Endometrium (tissue), 2 donors: ENCODE measurements around the gene GET3.

Experiments
- FAIRE-seq: peaks from 2 replicates; lab custom pipeline; 2012; peaks lifted over from hg19 to GRCh38; lab: Jason Lieb, UNC
- donor health status: control.
- donor health status: control.

GET3 gene

DNA sequence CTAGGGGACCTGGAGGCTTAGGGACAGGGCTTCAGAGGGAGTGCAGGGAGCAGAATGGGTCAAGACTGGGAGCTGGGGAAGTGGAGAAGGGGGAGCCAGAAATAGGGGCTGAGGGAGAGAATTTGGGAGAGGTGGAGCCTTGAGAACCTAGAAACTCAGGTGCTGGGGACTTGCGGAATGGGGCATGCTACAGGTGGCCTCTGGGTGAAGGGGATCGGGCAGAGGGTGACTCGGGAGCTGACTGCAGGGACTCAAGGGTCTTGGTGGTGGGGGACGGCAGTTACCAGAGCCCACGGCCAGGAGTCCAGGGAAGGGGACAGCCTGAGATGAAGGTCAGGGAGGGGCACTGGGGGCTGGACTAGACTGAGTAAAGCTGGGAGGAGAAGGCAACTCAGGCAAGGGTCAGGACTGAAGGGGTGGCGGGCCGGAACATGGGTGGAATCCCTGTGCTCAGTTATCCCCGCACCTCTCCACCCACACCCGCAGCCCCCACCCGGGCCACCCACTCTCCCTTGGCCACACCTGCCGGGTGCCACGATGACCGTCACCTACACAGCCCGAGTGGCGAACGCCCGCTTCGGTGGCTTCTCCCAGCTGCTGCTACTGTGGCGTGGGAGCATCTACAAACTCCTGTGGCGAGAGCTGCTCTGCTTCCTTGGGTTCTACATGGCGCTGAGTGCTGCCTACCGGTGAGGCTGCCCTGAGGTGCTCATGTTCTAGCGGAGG, 14.9 kb downstream of the GET3 start:
- FAIRE-seq, result no peak

DNA sequence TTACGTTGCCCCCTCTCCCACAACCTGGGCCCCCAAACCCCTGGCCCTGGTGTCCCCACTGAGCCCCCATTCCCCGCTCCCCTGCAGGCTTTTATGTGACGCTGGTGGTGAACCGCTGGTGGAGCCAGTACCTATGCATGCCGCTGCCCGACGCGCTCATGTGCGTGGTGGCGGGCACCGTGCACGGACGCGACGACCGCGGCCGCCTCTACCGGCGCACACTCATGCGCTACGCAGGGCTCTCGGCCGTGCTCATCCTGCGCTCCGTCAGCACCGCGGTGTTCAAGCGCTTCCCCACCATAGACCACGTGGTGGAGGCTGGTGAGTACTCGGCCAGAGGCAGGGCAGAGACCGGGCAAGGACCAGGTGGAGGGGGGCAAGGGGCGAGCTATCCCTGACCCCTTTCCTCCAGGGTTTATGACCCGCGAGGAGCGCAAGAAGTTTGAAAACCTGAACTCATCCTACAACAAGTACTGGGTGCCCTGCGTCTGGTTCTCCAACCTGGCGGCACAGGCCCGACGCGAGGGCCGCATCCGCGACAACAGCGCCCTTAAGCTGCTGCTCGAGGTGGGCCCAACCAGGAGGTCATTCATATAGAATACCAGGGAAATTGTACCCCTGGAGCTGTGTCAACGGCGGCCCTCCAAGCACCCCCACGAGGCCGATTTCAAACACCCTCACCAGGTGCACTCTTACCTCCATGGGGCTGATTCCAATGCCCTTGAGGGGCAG, 17.3 kb downstream of the GET3 start:
- no peak for FAIRE-seq

DNA sequence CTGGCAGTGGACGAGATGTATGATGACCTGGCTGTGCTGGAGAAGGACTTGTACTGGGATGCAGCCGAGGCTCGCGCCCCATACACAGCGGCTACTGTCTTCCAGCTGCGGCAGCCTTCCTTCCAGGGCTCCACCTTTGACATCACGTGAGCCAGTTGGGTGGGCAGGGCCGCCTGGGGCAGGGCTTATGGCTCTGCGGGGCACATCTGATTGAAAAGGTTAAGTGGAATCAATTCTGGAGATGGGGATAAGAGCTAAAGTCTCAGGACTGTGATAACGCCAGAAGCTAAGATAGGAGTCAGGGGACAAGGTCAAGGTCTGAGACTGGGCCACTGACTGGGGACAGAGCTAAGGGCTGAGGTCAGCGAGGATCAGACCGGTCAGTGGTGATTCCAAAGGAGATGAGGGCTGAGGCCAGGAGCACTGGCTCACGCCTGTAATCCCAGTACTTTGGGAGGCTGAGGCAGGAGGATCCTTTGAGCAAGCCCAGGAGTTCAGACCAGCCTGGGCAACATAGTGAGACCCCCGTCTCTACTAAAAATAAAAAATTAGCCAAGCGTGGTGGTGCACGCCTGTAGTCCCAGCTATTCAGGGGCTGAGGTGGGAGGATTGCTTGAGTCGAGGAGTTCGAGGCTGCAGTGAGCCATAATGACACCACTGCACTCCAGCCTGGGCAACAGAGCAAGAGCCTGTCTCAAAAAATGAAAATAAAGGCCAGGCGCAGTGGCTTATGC, 19.0 kb downstream of the GET3 start:
- FAIRE-seq, result no peak

DNA sequence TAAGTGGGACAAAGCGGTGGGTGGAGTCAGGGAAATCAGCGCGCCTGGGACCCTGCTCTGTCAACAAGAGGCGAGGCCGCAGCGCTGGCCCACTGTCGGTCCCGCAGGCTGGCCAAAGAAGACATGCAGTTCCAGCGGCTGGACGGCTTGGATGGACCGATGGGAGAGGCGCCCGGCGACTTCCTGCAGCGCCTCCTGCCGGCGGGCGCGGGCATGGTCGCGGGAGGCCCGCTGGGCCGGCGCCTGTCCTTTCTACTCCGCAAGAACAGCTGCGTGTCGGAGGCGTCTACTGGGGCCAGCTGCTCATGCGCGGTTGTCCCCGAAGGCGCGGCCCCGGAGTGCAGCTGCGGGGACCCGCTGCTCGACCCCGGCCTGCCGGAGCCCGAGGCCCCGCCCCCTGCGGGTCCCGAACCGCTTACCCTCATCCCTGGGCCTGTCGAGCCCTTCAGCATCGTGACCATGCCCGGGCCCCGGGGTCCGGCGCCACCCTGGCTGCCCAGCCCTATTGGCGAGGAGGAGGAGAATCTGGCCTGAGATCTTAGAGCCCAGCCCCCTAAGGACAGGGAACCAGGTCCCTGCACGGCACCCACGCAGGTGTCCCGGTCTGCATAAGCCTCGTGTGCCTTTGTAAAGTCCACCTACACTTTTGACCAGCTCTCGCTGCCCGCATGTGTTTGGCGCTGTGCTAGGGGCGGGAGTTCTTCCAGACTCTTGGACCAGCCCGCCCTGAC, 20.4 kb downstream of the GET3 start:
- no peak for FAIRE-seq

DNA sequence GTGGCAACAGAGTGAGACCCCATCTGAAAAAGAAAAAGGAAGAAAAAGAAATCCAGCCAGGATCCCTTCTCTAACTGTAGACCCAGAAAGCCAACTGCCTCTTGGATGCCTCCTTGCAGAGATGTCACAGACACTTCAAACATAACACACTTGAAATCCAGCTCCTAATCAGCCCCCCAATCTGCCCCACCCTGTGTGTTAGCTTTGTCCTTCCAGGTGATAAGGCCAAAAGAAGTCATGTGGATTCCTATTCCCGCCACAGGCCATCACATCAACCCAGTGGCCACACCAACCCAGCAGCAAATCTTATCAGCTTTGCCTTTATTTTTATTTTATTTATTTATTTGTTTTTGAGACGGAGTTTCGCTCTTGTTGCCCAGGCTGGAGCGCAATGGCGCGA, 22.4 kb downstream of the GET3 start:
- FAIRE-seq, result no peak

DNA sequence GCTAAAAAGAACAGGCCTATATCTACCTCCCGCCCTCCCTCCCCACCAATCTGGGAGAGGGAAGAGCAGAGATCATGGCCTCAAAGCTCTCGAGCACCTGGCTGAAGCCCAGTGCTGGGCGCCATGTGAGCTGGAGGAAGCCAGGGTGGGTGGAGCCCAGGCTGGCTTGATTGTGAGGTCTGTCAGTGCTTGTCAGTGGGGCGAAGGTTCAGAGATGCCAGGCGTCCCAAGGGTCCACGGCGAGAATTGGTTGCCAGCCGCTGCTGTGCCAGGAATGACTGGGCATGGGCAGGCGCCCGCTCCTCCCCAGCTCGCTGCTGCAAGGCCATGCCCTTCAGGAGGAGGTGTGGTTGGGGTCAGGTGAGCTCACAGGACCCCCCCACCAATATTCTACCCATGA, 25.8 kb downstream of the GET3 start:
- FAIRE-seq, result no peak

DNA sequence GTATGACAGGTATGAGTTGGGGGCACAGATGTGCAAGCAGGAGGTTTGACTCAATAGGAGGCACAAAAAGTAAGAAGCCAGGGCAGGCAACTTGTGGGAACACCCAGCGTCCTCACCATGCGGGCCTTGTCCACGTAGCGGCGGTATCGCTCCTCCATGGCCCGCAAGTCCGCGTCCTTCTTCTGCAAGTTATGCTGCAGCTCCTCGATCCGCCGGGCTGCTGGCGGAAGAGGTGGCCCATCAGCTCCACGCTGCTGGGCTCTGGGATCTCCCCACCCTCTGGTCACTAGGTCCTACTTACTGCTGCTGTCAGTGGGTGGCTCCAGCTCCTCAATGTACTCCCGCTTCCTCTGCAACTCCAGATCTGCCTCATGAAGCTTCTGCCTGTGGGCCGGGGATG, 27.4 kb downstream of the GET3 start:
- FAIRE-seq, result no peak

DNA sequence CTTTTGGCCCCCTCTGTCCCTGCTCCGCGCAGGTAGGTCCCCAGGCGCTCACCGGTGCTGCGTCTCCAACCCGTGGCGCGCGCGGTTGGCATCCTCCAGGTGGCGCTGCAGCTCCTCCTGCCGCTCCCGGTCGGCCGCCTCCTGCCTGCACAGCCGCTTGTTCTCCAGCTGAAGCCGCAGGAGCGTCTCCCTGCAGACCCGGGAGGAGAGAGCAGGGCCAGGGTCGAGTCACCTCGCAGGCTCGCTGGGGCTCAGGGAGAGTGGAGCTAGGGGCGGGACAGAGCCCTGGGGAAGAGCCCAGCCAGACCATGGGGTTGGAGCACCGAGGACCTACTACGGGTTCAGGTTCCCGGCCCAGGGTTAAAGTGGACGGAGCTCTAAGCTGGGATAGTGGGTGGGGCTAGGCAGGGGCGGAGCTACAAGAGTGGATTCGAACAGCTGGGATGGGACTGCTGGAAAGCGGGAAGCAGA, 28.8 kb downstream of the GET3 start:
- no peak for FAIRE-seq

DNA sequence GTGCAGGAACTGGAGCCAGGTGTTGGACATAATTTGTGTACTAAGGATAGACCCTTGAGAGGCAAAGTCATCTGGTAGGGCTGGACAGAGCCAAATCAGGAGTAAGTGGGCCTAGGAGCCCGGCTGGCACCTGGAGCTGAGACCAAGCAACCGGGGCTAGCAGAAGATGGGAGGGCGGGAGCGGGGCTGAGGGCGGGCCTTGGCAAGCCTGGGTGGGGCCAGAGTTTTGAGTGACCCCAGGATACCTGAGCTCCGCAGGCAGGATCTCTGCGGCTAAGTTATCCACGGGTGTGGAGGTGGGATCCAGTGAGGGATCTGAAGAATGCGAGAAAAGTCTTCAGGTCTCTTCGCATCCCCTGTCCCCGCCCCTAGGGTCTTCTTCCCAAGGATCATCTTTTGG, 29.9 kb downstream of the GET3 start:
- no peak for FAIRE-seq

DNA sequence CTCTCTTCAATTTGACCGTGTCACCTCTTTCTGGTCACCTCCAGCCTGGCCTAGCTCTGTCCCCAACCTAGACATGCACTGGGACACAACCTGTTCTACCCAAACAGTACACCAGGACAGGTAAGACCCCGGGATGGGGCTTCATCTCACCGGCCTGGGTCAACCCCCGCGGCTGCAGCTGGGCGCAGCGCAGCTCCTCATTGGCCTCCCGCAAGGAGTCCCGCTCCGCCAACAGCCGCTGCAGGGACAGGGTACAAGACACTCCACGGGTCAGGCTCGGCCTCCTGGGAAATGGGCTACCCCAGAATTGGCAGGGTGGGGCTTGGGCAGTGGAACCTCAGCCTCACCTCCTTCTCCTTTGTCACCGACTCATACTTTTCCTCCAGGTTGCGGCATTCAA, 30.4 kb downstream of the GET3 start:
- FAIRE-seq, result no peak

DNA sequence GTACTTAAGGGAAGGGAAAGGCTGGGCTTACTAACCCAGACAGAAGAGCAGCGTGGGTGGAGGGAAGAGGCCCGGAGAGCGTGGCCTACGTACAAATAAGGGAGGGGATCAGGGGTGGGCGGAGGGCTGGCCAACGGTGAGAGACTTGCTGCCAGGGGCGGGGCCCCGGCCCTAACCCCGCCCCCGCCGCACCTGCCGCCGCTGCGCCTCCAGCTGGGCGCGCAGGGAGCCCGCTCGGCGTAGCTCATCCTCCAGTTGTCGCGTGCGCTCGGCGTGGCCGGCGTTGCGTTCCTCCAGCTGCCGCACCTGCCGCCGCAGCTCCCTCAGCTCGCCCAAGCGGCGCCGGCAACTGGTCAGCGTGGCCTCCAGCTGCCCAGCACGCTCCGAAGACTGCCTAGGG, 32.4 kb downstream of the GET3 start:
- FAIRE-seq, result no peak

DNA sequence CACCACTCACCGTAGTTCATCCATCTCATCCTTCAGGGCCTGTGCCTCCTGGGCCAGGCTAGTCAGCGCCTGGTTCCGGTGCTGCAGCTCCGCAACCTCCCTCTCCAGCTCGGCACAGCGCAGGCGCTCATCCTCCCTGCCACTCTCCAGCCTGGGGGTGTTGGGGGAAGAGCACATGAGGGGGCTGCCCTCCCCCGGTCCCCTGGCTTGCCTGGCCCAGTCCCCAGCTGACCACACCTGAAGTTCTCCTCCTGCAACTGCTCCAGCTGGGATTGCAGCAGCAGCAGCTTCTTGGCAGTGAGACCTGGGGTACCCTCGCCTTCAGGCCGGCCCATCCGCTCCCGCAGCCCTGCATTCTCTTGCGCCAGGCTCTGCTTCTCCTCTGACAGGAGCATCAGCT, 33.6 kb downstream of the GET3 start:
- FAIRE-seq, result no peak

DNA sequence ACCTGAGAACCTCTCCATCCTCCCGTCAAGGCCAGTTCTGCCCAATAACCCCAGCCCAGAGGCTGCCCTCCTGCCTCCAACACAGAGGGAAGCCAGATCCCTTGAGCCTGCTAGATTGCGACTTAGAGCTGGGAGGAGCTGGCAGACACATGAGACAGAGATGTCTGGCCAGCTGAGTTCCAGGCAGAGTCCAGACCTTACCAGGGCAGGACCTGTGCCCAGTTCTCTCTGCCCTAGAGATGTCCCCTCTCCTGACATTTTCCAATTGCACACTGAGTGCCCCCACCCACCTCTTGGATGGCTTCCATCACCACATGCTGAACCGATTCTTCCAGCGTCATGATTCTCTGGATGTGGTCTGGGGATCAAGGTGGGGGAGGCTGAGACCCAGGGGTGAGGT, 35.0 kb downstream of the GET3 start:
- no peak for FAIRE-seq

DNA sequence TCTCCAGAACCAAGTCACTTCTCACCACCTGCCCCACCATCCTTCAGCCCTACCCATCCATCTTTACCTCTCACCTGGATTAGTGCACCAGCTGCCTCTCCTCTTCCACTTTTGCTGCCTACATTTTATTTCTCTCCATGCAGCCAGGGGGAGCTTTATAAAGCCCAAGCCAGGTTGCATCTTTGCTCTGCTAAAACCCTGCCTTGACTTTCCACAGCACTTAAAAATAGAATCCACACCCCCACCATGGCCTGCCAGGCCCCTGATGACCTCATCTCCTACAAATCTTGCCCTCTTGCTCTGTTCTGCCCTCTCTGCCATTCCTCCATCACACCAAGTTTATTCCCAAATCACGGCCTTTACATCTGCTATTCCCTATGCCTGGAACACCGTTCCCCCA, 36.3 kb downstream of the GET3 start:
- FAIRE-seq, result no peak

DNA sequence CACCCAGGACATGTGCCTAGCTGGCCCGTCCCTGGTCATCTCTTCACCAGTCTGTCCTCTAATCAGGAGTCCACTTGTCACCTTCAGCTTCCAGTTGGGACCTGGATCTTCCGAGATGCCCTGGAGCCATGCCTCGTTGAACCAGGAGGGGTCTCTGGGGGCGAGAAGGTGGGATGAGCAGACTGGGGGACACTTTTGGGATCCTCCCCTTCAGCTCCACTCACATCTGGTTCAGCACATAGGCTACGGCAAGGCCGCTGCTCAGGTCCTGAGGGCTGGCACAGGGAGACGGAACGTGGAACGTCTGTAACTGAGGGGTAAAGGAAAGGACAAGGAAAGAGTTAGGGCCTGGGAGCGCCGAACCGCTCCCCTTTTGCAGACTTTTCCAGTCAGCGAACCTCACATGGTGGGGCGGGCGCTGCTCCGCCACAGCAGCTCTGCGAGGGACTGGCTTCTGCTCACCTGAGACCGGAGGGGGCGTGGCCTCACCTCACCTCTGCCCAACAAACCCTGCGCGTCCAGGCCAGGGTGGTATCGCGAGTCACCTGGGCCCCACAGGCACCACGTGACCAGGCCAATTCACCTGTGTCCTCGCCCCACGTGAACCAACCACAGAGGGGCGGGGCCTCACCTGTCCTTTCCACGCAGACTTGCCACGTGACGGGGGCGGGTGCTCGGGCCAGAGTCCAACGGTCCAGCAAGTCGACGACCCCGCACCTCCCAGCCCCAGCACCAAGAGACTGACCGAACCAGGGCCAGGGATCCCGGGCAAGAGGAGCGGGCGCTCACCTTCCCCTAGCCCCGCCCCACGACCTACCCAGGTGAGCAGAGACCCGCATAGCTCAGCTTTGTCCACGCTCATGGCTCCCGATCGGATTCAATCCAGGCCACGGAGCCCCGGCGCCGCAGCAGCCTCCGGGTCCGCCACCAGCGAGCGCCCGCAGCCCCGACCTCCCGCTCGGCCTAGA, 37.6 kb downstream of the GET3 start, which contains the start of gene HOOK2:
Gene HOOK2 (minus strand): TSS at position 965 of the 968 bp plus-strand sequence. CDS start 103 bp downstream, at position 862.
- no peak for FAIRE-seq

DNA sequence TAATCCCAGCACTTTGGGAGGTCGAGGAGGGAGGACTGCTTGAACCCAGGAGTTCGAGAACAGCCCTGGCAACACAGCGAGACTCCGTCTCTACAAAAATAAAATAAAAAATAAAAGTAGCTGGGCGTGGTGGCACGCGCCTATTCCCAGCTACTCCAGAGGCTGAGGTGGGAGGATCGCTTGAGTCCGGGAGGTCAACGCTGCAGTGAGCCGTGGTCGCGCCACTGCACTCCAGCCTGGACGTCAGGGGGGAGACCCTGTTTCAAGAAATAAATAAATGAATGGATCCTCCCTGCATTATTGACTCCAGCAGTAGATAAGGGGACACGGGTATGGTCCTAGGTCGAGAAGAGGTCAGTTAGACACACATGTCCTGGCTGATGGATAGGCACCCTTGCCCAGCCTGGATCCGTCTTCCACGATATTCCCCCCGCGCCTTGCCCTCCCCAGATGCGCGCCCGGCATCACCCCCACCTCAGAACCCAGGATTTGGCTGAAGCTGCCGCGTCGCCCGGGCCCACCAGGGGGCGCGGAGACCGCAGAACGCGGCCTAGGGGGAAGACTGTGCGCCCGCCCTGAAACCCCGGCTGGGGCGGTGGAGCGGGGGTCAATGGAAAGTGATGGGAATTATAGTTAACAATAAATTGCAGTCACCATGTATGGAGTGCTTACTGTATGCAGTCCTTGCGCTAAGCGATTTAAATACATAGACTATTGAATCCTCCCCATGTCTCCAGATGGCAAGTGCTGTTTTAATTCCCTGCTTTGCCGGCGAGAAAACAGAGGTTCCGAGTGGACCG, 40.1 kb downstream of the GET3 start:
- FAIRE-seq, result no peak

DNA sequence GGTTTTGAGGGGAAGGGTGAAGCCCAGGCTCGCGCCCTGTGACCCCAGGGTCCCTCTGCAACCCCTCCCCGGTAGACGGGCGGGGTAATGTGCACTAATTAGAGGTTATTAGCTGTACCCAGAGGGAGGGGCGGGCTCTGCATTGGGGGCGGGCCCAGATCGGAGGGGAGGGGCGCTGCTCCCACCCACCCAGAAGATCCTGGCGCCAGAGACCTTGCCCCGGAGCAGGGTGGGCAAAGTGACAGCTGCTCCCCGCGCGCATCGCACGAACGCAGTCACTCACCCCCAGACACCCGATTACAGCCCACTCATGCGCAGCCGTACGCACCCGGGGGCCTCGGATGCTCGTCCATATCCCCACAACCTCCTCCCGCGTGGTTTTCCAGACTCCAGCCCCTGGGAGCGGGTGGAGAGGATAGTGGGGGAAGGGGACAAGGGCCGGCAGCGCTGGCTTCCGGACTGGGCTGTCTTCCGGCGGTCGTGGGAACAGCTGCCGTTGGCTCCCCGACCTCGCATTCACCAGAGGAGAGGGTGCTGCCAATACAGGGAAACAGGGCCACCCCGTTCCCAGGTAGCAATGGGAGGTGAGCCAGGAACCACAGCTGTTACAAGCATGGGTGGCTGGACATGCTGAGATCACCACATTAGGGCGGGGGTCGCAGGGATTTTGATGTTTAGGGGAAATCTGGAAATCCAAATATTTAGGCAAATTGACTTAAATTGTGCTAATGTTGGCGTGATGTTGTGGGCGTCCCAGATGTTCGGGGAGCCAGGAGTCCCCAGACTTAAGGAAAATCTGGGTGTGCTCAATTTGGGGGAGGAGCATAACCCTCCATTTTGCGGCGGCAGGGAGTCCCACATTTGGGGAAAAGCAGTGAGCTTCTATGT, 41.0 kb downstream of the GET3 start:
- no peak for FAIRE-seq

DNA sequence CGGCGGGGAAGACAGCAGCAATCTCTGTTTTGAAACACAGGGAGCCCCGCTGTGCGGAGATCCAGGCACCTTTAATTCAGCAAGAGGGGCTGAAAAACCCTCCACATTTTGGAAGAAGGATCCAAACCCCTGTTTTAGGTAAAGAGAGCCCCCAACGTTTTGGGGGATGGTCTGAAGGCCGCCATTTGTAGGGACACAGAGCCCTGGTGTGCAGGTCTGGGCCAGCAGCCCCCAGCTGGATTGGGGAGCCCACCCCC, 41.5 kb downstream of the GET3 start:
- FAIRE-seq, result no peak

DNA sequence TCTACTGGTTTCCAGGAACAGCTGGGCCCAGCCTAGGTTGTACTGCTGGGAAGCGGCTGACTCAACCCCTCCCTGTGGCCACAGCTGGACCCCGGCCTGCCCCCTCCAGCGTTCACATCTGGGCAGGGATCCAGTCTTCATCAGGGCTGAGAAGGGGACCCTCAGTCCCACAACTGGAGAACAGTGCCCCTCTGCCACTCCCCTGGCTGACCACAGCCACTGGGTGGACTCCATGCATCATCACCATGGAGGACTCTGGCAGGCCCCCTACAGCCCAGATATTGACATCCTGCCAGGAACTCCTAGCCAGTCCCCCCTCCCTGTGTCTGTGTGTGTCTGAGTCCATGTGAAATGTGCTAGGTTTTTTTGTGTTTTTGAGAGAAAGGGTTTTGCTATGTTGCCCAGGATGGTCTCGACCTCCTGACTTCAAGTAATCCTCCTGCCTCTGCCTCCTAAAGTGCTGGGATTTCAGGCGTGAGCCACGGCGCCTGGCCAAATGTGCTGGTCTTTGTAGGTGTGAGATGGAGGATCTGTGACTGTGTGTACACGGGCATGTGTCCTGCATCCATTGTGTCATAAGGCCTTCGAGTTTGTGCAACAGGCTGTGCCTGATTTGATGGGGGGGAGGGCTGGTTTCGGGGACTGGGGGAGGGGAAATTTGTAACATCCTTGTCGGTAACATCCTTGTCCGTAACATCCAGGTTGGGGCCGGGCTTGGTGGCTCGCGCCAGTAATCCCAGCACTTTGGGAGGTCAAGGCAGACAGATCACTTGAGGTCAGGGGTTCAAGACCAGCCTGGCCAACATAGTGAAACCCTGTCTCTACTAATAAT, 42.1 kb downstream of the GET3 start:
- FAIRE-seq, result no peak
